ENCODE measurements around the gene HVCN1.
"Not testable (repeated sequence)": the region's sequence is repeated elsewhere in the genome, so short reads cannot be mapped to it uniquely, and the experiment has no call there.

HVCN1 gene, protein sequence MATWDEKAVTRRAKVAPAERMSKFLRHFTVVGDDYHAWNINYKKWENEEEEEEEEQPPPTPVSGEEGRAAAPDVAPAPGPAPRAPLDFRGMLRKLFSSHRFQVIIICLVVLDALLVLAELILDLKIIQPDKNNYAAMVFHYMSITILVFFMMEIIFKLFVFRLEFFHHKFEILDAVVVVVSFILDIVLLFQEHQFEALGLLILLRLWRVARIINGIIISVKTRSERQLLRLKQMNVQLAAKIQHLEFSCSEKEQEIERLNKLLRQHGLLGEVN

DNA sequence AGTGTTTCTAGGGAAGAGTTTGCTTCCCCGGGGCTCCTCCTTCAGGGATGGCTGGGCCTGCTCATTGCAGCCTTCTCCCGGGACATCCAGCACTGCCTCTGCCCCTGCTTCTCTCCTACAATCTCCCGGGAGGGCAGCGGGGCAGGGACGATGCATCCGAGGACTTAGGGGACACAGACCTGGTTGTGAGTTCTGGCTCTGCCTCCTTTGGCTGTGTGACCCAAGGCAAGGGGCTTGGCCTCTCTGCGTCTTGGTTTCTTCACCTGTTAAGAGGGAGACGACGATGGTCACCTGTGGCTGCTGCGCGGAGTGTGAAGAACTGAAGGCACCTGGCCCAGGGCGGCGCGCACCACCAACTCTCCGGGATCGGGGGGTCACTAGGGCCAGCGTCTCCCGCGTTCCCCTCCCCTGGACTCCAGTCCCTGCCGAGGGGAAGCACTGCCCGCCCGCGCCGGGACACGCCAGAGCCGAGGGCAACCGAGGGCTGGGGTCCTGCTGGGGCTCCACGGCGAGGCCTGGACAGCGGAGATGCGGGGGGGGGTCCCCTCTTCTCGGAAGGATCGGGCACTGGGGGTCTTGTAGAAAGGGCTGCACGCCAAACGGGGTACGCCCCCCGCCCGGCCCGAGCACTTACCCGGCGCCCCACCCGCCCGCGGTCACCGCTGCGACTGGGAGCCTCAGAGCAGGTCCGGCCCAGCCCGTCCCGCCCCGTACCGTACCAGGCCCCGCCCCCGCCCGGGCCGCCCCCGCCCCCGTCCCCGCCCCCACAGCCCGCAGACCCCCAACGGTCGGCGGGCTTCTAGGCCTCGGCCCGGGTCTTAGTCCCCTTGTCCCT, at the start of gene HVCN1:
Gene HVCN1, minus strand, starts transcription at position 670 of the 835 bp plus-strand sequence. CDS start 5,870 bp downstream, outside the sequence.
- DNase-seq, result no peak

DNA sequence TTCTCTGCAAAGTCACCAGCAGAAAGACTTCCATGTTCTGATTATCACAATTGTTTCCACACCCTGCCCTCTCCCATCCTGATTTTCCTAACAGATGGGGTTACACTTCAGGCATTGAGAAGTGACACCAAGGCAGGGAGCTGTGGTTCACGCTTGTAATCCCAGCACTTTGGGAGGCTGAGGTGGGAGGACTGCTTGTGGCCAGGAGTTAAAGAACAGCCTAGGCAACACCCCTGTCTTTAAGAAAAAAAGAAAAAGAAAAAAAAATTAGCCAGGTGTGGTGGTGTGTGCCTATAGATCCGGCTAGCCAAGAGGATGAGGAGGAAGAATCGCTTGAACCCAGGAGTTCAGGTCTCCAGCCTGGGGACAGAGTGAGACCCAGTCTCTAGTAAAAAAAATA, 48.6 kb upstream of the HVCN1 start:
- DNase-seq, result no peak

DNA sequence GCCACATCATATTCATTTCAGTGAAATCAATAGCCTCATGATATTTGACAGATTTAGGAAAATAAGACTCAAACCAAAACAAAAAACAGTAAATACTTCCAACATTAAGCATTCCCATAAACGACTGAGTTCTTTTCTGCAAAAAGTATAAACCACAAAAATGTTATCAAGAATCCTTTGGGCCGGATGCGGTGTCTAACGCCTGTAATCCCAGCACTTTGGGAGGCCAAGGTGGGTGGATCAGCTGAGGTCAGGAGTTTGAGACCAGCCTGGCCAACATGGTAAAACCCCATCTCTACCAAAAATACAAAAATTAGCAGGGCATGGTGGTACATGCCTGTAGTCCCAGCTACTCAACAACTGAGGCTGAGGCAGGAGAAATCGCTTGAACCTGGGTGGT, 48.1 kb upstream of the HVCN1 start:
- not testable (repeated sequence) for DNase-seq

DNA sequence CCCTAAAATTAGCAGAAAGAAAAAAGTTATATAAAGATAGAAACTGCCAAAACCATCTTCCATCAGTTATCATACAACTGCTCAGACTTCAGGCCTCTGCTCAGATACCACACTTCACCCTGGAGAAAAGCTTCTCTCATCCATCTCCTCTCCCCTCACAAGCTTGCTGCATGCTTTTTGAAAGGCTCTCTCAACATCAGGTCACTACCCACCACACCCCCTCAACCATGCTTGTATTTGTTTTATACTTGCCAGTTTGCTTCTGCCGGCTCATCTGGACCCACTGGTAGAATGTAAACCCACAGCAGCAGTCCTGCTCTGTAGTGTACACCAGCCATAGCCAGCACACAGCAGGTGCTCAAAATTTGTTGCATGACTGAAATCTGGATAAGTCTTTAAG, 45.0 kb upstream of the HVCN1 start:
- peak; percentile 65 for DNase-seq

DNA sequence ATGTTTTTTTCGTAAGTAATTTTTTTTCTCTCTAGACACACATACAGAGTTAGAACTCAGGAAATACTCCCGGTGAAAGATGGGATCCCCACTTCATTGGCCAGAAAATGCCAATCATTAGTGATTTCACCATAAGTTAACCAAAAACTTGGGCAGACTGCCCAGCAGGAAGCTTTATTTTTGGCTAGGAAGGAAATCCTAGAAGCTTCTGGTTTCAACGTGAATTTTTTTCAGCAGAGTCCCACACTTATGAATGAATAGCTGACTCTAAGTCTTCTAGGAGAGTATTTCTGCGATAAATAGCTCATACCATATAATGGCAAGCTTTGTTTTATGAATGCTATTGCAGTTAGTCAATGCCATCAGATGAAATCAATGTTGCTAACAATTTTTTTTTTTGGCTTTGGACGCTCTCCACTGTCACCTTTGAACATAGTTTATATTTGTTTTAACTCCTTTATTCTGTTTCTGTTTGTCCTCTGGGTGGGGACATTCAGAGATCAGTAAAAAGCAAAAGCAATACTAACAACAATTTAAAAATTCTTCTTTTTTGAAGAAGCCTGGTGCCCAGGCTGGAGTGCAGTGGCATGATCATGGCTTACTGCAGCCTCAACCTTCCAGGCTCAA, 44.3 kb upstream of the HVCN1 start:
- DNase-seq, result no peak

DNA sequence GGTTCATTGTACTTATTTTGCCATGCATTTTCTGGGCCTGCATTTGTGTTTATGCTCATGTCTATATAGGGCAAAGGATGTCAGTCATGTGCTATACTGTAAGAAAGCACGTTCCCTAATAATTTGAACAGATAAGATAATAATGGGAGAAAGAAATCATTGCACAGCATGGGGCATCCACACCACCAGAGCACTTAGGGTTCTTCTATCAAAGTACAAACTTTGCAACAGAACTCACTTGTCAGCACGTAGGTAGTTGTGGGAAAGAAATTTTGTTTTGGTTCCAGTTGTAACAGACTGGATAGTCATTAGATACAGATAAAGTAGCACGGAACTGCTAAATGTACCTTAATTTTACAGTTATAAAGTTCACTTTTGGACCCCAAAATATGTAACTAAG, 43.7 kb upstream of the HVCN1 start:
- DNase-seq, result no peak

DNA sequence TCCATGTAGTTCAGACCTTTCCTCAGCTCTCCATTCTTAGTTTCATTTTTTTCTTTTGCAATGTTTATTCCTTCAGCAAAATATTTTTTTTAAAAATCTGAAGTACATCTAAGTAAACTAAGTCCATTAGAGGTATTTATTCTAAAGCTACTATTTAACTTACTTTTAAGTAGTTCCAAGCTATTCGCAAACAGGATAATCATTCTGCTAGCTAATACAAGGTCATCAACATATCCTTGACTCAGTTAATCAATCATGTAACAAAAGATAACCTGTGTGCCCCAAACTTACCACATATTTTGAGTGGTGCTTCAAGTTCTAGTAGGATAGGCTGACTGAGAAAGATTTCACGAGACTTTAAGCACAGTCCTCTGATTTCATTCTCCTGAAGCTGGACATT, 42.6 kb upstream of the HVCN1 start:
- DNase-seq, result no peak

DNA sequence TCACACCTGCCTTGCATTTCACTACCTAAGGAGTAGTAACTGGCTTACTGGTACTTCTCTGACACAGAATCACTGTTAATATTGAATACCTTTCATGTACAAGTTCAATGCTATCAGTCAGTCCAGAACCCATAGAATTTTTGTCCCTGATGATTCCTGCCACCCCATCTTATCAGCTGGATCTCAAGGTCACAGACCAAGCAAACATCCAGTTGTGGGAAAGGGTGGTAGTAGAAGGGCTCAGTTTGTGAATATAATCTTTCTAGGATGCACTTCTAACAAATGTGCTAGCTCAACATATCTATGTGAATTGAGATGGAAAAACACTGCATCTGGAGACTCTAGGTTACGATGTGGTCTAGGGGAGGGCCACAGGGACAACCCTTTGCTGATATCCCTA, 39.7 kb upstream of the HVCN1 start:
- no peak for DNase-seq

DNA sequence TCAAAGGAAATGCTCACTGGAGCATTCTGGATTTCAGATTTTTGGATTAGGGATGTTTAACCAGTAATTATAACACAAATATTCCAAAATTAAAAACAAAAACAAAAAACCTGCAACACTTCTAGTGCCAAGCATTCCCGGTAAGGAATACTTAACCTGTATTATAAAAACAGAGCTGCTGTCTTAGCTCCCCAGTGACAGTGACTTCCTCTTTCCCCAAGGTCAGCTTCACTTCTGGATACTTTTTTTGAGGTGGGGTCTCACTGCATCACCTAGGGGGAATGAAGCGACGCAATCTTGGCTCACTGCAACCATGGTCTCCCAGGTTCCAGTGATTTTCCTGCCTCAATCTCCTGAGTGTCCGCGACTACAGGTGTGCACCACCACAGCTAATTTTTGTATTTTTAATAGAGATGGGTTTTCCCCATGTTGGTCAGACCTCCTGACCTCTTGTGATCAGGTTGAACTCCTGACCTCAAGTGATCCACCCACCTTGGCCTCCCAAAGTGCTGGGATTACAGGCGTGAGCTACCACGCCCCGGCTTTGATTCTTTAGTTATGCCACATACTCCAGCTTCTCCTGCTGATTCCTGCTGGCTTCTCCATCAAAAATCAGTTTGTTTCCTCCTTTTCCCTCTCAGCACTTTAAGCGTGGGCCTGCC, 37.9 kb upstream of the HVCN1 start:
- no peak for DNase-seq

DNA sequence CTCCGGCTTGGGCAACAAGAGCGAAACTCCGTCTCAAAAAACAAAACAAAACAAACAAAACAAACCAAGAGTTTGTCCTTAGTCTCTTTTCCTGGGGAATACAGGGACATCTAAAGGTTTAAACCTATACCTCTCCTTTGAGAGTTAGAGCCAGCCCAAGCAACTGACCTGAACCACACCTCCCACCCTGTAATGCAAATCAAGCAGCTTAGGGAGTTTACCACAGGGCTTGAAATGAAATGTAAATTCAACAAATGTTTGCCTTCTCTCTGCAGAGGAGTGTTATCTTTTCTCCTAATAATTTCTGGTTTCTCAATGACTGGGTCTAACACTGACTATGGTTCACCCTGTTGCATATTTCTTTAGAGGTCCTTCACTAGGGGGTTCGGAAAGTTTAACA, 37.1 kb upstream of the HVCN1 start:
- no peak for DNase-seq

DNA sequence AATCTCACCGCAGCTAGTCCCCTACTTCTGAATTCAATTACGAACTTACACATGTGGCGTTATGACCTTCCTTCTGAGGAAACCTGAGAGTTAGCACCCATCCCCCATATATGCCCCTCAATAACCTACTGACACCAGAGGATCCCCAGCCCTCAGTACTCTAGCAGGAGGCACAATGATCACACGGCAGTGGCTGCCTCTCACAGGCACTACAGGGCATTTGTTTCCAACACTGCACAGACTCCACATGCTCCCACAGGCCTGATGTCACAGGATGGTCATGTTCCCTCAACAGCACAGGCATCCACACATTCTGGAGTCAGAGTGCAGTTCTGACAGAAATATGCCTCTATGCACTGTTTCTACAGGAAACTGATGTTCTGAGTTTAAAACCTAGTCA, 36.4 kb upstream of the HVCN1 start:
- DNase-seq, result no peak

DNA sequence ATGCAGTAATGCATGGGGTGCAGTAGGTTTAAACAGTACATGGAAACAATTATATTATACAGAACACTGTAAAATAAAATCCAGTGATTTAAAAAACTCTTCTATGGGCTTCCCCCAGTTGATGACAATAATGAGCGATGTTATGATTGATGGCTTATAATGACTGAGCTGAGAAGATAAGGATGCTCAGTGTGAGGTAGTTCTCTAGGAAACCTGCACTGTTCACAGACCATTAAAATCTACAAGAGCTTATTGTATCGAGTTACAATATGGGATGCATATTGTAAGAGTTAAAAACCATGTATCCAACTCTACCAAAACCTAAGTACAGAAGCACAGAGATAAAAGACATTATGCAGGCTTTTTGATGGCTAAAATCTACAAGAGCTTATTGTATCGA, 34.0 kb upstream of the HVCN1 start:
- not testable (repeated sequence) for DNase-seq

DNA sequence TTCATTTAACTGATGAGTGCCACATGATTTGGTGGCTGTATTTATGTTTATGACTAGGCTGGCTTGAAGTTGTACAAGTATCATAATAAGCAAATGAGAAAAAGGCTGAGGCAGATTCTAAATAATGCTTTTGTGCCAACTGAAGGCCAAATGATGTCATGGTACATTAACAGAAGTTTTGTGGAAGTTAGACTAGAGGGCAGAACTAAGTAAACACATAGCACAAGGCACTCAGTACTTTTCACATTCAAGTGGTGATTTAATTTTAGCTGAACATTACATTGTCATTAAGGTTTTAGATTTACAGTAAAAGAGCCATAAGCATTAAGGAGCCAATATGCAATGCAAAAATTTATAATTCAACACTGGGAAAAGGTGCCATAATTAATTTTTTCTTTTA, 32.7 kb upstream of the HVCN1 start:
- DNase-seq, result peak; percentile 45

DNA sequence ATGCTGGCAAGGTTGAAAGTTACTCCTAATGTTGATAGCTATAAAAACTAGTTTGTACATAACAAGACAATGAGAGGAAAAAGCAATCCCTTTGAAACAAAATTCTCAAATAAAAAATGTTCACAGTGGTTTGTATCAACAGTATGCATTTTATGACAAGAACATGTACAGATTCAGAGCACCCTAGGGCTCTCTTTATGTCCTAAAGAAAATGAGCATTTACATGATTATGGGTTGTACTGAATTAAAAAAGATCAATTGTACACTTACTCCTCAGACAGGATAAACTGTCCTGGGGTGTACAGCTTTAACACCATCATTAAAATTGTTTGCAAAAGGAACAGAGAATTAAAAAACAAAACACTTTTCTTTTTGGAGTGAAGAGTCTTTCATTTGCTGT, 31.6 kb upstream of the HVCN1 start:
- no peak for DNase-seq

DNA sequence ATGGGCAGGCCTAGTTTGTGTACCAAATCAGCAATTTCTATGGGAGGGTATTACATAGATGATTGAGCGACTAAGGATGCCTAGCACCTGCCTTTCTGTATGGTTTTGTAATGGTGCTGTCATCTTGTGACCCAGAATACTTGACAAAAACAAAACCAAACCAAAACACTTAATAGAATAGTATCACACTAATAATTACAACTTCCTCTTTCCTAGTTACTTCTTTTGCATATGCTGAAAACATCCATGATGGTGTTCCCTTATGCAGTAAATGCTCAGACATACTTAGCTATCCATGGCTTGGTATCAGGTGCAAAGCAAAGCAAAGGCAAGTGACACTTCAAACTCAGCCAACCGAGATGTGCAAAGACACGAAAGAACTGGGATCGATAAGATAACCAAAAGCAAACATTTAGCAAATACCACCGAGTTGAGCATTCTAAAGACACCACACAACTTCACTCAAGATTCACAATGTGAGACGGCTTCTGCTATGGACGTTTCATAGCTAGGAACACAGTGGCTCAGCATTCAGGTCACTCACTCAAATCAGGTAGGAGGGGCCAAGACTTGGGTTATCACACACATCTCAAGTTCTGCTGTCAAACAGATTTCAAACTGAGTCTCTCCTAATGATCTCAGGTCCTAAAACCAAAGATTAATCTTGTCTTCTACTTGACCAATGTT, 29.4 kb upstream of the HVCN1 start:
- DNase-seq, result peak; percentile 59

DNA sequence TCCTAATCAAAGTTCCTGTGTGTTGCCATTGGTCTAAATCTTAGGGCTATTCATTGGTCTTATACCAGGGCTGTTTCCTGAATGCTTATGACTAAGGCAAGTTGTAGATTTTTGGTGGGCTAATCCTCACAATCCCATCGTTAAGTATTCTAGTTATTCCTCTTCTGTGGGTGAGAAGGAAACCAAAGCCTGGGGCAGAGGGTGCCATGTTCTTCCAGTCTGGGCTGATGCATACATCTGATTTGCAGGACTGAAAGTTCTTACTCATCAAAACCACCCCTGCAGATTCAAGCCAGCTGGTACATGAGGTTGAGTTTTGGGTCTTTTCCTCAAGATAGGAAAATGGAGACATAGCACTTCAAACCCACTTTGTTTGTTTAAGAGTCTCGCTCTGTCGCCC, 28.1 kb upstream of the HVCN1 start:
- no peak for DNase-seq

DNA sequence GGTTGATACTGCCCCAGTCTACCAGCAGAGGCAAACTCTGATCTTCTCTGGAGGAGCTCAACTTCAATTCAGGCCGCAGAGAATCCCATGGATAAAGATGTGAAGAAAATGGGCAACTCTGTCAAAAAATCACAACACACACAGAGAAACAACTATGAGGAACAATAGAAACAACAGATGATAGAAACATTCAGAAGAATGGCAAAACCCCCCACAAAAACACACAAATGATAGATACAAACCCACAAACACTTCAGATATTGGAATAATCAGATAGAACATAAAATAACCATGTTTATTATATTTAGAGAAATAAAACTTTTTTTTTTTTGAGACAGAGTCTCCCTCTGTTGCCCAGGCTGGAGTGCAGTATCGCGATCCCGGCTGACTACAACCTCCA, 20.0 kb upstream of the HVCN1 start:
- DNase-seq, result no peak

DNA sequence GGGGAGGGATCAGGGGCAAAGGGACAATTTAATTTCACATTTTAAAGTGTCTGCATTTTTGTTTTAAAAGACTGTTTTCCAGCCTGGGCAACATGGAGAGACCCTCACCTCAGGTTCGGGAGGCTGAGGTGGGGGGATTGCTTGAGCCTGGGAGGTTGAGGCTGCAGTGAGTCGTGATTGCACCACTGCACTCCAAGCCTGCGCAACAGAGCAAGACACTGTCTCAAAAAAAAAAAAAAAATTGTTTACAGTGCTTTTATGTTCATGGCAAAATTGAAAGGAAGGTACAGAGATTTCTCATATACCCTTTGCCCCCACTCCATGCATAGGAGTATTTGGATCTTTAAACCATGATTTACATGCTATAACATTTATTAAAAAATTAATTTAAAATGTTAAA, 16.4 kb upstream of the HVCN1 start:
- DNase-seq, result no peak

DNA sequence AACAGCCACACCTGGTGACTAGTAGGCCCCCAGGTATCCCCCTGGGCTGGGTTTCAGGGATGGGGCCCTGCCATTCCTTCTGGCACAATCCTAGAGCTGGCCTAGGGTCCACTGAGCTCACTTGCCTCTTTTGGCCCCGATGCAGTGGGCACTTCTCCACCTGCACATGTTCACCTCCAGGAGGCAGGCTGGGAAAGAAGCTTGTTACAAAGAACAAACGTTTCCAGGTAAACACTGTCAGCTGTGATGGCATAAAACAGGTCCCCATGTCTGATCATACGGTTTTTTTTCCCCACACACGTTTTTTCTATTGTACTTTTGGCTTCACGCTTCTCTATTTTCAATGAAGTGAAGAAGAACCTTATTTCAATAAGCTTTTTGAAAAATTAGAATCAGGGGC, 15.8 kb upstream of the HVCN1 start:
- DNase-seq, result peak; percentile 55

DNA sequence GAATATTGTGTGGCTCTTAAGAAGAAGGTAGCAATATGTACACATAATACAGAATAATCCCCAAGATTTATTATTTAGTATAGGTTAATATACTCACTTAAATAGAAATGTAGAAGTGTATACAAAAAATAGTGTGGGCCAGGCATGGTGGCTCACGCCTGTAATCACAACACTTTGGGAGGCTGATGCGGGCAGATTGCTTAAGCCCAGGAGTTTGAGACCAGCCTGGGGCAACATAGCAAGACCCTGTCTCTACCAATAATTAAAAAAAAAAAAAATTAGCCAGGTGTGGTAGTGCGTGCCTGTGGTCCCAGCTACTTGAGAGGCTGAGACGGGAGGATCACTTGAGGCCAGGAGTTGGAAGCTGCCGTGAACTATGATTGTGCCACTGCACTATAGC, 15.3 kb upstream of the HVCN1 start:
- DNase-seq, result no peak

DNA sequence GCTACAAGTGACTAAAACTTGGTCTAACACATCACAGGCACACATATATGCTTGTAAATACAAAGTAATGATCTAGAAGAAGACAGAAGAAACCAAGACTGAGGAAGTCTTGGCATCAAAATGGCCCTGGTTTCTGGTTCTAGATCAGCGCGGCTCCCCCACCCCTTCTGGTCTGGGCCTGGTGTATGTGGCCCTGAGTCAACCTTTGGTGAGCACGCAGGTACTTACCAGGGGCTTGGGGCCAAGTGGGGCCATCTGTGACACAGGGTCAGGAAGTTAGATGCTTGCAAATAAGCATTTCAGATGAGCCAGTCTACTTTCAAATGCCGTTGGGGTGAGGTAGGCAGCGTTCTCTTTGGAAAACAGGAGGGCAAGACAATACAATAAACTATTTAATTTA, 13.2 kb upstream of the HVCN1 start:
- DNase-seq, result no peak

DNA sequence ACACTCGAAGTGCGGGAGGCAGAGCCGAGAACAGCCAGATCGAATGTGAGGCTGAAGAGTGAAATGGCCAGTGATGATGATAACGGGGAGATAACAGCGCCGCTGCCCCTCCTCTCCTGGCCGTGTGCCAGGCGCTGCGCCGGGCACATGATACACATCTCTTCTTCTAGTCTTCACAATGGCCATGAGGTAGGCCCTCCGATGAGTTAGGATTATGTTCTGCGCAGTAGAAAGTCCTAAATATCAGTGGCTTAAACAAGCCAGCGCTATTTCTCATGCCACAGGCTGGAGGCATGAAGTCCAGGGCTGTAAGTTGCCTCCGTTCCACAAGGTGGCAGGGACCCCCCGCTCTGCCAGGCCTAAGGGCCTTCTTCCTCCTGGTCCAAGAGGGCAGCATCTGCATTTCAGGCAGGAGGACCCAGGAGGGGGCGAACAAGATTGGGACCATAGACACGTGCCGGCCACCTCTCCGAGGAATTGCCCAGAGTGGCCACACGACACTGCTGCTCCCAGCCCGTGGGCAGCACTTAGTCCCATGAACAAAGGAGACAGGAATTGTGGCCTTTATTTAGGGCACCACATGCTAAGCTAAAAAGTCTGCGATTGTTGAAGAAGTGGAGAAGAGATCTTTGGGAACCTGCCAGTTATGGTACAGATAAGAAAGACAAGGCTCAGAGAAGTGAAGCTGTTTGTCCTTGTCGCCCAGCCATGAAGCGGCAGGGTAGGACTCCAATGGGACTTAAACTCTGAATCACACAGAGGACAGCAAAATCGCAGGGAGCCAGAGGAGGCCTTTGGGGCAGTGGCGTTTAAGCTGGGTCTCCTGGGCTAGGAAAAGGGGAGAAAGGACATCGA, 10.9 kb upstream of the HVCN1 start:
- DNase-seq, result no peak

Measured in NCI-H345 (cell line).